ENCODE measurements around the gene MUS81. TPM values are rescaled to one million over a fixed set of nuclear protein-coding genes. Genes with fewer than 3 reads are reported as not detected.

Gene MUS81
- total and polyA plus RNA-seq, 2 of the 13 experiments (the other 11 are each of a cell fraction or from before 2014, with no cell fraction given) = 25.6 to 30.2 TPM

DNA sequence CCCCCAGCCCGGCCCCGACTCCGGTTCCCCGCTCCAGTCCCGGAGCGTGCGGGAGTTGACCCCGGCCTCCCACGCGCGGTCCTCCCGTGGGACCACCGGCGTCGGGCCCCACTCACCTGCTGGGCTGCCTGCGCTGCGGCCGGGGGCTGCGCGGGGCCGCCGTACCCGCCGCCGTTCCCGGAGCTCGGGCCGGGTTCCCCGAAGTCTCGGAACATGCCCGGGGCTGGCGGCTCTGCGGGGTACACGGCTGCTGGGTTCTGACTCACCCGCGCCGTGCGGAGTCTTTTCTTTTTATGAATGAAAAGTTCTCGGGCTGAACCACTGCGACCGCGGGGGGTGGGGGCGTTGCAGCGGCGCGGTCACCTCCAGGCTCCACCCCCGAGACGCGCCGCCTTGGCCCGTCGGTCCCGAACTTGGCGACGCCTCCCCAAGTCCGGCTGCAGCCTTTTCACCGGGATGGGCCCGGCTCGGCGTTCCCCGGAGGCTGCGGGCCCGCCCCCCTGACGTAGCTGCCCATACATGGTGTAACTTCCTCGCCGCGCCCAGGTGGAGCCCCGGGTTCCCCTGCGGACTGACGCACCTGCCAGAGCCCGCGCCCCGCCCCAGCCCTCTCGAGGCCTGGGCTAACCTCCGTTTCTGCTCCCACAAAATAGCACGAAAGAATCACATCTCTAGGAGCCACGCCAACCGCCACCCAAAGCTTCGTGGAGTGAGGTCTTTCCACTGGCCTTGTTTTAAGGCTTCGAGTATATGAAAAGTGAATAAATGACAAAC lies 40.1 kb downstream of the MUS81 start, which contains the start of gene FOSL1:
TSS of gene FOSL1 (minus strand) at position 264 of the 774 bp plus-strand sequence. CDS start at position 215, 49 bp downstream.
- no peak within 1 kb of the TSS for H2AFZ ChIP-seq (ENCODE audit: low read length)
- ChIA-PET CTCF (ENCODE audit: low intra/inter-chr PET ratio, low total read pairs) (interaction anchor here (1.6 kb wide), 1 partner anchor 16 kb away, joined by 3 read pairs; no protein-coding TSS in a partner anchor), POLR2A (interaction anchor here (1.0 to 6.2 kb wide), 9 partner anchors 9 to 47 kb away, joined by 3 to 95 read pairs (median 8); partner anchors contain the start of genes C11orf68, CCDC85B, CFL1 and FIBP)
- H3K79me2 ChIP-seq (ENCODE audit: insufficient read depth, low read length) = peaks cover 31% of the 10 kb centered on the region
- peak within 1 kb of the TSS; percentile 93 for H3K4me2 ChIP-seq (ENCODE audit: low read depth, low read length)
- intact Hi-C loops (cut with micrococcal nuclease; ENCODE audit: unreplicated experiment) = no loop called here
- H3K27ac ChIP-seq (ENCODE audit: extremely low read length, insufficient read depth, low read length) = peak within 1 kb of the TSS; percentile 66
- peaks cover 55% of the 10 kb centered on the region for H3K4me1 ChIP-seq (ENCODE audit: insufficient read depth, low read length)
- FAIRE-seq (peak; percentile 30), DNase-seq (ENCODE audit: low spot score) (peak; percentile 85), ATAC-seq (peak; percentile 74)
- in situ Hi-C loops (cut with HindIII; ENCODE audit: extremely low pct_ligation_motif_present, low pct_unique_long_range_greater_than_20kb) = no loop called here
- no TSS peak for BruUV-seq (replicated peaks)
- WGBS (ENCODE audit: low lambda C conversion rate) = 12% methylated on average over 9 of the region's 80 CpGs
- peak within 1 kb of the TSS; percentile 84 to 89 (median 89) for H3K4me3 ChIP-seq (replicated peaks in 1 of 3; ENCODE audit: insufficient read depth in 1 of 3, low read depth in 2 of 3, low read length in 3 of 3)
- H3K9ac ChIP-seq (ENCODE audit: insufficient read depth, low read depth, low read length) = peak within 1 kb of the TSS; percentile 88
- H3K9me3 ChIP-seq (ENCODE audit: low read length) = no peaks in the 10 kb centered on the region
- H4K20me1 ChIP-seq (ENCODE audit: insufficient read depth, low read length) = no peaks in the 10 kb centered on the region
- H3K27me3 ChIP-seq (ENCODE audit: control insufficient read depth in 1 of 2, insufficient read depth in 2 of 2, low read length in 2 of 2) = no peaks in the 10 kb centered on the region; a peak in 1 of 5 replicates
- H3K36me3 ChIP-seq (replicated peaks in 1 of 2; ENCODE audit: control insufficient read depth in 1 of 2, insufficient read depth in 2 of 2, low read length in 2 of 2) = peaks cover 6 to 16% of the 10 kb centered on the region in 2 experiments; a peak in 4 of 5 replicates
- TF ChIP-seq KDM2A (CRISPR knock-in tag; IDR thresholded peaks at IDR 0.05; ENCODE audit: borderline replicate concordance, low read depth) (peak; percentile 81; the same call in 1 of the 2 replicates), TARDBP (CRISPR knock-in tag; IDR thresholded peaks at IDR 0.05) (peak; percentile 61; the same call in 1 of the 2 replicates), SSRP1 (CRISPR knock-in tag; IDR thresholded peaks at IDR 0.05) (no peak), AKAP8 (CRISPR knock-in tag; IDR thresholded peaks at IDR 0.05) (no peak), ZBTB33 (CRISPR knock-in tag; IDR thresholded peaks at IDR 0.05) (peak; percentile 30; the same call in 1 of the 2 replicates), ZFP62 (CRISPR knock-in tag; IDR thresholded peaks at IDR 0.05) (no peak), ZNF18 (CRISPR knock-in tag; IDR thresholded peaks at IDR 0.05; ENCODE audit: insufficient replicate concordance) (no peak), U2AF2 (IDR thresholded peaks at IDR 0.05; ENCODE audit: low read depth, low read length) (no peak), SOX5 (CRISPR knock-in tag; IDR thresholded peaks at IDR 0.05; ENCODE audit: borderline replicate concordance) (no peak; the same call in 1 of the 2 replicates), ZNF383 (CRISPR knock-in tag; IDR thresholded peaks at IDR 0.05; ENCODE audit: borderline replicate concordance) (no peak), NFIC (IDR thresholded peaks at IDR 0.05; ENCODE audit: low read length) (no peak), ZZZ3 (CRISPR knock-in tag; IDR thresholded peaks at IDR 0.05; ENCODE audit: borderline replicate concordance) (no peak), ATF5 (CRISPR knock-in tag; IDR thresholded peaks at IDR 0.05; ENCODE audit: low read depth) (no peak), HHEX (CRISPR knock-in tag; IDR thresholded peaks at IDR 0.05) (no peak)
- TF ChIP-seq, protein P1, sequence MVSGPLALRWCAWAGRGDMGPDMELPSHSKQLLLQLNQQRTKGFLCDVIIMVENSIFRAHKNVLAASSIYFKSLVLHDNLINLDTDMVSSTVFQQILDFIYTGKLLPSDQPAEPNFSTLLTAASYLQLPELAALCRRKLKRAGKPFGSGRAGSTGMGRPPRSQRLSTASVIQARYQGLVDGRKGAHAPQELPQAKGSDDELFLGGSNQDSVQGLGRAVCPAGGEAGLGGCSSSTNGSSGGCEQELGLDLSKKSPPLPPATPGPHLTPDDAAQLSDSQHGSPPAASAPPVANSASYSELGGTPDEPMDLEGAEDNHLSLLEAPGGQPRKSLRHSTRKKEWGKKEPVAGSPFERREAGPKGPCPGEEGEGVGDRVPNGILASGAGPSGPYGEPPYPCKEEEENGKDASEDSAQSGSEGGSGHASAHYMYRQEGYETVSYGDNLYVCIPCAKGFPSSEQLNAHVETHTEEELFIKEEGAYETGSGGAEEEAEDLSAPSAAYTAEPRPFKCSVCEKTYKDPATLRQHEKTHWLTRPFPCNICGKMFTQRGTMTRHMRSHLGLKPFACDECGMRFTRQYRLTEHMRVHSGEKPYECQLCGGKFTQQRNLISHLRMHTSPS (CRISPR knock-in tag; IDR thresholded peaks at IDR 0.05; ENCODE audit: low read depth) = no peak
- TF ChIP-seq, protein P2, sequence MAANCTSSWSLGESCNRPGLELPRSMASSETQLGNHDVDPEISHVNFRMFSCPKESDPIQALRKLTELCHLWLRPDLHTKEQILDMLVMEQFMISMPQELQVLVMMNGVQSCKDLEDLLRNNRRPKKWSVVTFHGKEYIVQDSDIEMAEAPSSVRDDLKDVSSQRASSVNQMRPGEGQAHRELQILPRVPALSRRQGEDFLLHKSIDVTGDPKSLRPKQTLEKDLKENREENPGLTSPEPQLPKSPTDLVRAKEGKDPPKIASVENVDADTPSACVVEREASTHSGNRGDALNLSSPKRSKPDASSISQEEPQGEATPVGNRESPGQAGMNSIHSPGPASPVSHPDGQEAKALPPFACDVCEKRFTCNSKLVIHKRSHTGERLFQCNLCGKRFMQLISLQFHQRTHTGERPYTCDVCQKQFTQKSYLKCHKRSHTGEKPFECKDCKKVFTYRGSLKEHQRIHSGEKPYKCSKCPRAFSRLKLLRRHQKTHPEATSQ (CRISPR knock-in tag; IDR thresholded peaks at IDR 0.05; ENCODE audit: borderline replicate concordance) = peak; percentile 5; the same call in 1 of the 2 replicates

Measured in HepG2 (cell line).